Fibroblast of pulmonary artery (primary cell): ENCODE measurements around the gene PRPS2.
A peak's percentile ranks its signal among the peaks of the same experiment; 100 is the strongest.

Experiments
- DNase-seq: peaks from one replicate; pipeline ENCODE4 v3.0.0-alpha.2; 2010; ENCODE audit warnings: low read depth
- H3K4me3 ChIP-seq: replicated peaks from 2 replicates; pipeline ENCODE4 v1.5.1; 2011; ENCODE audit warnings: low read depth, mild to moderate bottlenecking, control low read depth, low read length, moderate library complexity
- TF ChIP-seq, protein P1 (sequence below): IDR thresholded peaks from 2 replicates; pipeline ENCODE4 v1.5.1; 2011; ENCODE audit warnings: mild to moderate bottlenecking, control low read depth, low read length, inconsistent platforms; ENCODE audit errors: missing control alignments

Gene PRPS2

DNA sequence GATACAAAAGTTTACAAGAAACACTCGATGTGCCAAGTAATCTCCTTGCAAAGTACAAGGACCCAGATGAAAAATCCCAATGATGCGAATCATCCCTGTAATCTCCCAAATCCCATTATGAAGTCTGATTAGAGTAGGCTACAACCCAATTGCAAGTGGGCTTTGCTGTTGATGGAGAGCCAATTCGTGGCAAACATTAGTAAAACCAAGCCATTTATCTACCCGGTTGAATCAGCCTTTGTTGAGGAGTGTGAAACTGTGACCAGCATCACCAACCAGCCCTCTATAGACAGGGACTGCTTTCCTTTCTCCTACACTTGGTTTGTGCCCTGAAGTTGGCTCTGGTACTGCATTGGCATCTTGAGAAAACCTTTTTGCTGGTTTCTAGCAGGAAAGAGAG lies 1.2 kb upstream of the PRPS2 start:
- TF ChIP-seq, protein P1, sequence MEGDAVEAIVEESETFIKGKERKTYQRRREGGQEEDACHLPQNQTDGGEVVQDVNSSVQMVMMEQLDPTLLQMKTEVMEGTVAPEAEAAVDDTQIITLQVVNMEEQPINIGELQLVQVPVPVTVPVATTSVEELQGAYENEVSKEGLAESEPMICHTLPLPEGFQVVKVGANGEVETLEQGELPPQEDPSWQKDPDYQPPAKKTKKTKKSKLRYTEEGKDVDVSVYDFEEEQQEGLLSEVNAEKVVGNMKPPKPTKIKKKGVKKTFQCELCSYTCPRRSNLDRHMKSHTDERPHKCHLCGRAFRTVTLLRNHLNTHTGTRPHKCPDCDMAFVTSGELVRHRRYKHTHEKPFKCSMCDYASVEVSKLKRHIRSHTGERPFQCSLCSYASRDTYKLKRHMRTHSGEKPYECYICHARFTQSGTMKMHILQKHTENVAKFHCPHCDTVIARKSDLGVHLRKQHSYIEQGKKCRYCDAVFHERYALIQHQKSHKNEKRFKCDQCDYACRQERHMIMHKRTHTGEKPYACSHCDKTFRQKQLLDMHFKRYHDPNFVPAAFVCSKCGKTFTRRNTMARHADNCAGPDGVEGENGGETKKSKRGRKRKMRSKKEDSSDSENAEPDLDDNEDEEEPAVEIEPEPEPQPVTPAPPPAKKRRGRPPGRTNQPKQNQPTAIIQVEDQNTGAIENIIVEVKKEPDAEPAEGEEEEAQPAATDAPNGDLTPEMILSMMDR, result no peak
- no peak for DNase-seq

GRCh38 chrX:12790885-12791256 lies 341 bp upstream of the PRPS2 start:
- H3K4me3 ChIP-seq, result peak overlapping the region; percentile 66
- no peak for DNase-seq

More for the DNA sequence above, 1.2 kb upstream of the PRPS2 start:
- H3K4me3 ChIP-seq, result no peak overlapping the region

DNA sequence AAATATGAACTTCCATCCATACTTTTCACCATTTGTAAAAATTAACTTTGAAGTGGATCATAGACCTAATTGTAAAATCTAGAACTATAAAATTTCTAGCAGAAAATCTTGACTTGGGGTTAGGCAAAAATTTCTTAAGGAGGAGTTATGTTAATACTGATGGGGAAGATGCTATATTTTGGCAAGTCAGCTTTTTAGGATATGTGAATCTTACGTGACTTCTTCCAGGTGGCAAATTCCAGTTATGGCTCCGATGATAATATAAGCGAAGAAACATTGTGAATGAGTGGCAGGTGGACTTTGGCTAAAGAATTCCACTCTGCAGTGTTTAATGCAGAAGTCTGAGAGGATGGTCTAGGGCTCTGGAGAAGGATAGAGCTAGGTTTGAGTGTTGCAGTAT lies 1.5 kb downstream of the PRPS2 start:
- no peak overlapping the region for H3K4me3 ChIP-seq
- no peak for DNase-seq
- TF ChIP-seq, protein P1, result no peak

More at GRCh38 chrX:12790885-12791256, 341 bp upstream of the PRPS2 start:
- TF ChIP-seq, protein P1, result no peak

DNA sequence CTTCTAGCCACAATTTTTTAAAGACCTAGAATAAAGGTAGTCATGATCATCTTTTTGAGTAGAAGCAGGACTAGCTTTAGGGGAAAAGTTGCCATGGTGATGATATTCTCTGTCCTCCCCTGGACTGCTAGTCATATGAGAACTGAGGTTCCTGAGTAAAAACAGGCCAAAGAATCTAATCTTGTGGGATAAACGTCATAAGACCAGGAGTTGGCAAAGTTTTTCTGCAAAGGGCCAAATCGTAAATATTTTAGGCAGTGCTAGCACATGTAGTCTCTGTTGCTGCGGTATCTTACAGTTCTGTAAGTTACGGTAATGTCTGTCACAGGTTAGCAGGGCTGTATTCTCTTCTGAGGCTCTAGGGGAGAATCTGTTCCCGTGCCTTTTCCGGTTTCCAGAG lies 3.4 kb downstream of the PRPS2 start:
- DNase-seq, result peak; percentile 33
- H3K4me3 ChIP-seq, result no peak overlapping the region
- TF ChIP-seq, protein P1, result no peak

GRCh38 chrX:12798601-12799000 lies 7.4 kb downstream of the PRPS2 start:
- DNase-seq, result no peak
- no peak overlapping the region for H3K4me3 ChIP-seq
- TF ChIP-seq, protein P1, result no peak

- no peak for DNase-seq
- TF ChIP-seq, protein P1, result no peak
These were observed 7.9 kb downstream of the PRPS2 start for GRCh38 chrX:12799118-12799517.

DNA sequence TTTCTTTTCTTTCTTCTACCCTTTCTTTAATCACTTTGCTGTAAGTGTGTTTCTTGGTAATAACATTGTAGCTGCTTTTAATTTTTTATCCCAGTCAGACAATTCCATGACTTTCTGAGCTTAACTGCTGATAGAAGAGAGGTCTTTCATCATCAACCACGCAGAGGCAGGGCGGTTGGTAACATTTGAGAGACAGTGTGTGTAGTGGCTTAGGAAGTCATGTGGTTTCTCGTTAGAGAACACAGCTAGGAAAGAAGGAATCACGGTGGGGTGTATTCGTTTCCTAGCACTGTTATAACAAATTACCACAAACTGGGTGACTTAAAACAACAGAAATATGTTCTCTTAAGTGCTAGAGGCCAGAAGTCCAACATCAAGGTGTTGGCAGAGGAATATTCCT lies 11.5 kb downstream of the PRPS2 start:
- no peak for DNase-seq
- TF ChIP-seq, protein P1, result no peak
- H3K4me3 ChIP-seq, result no peak overlapping the region

More at GRCh38 chrX:12799118-12799517, 7.9 kb downstream of the PRPS2 start:
- H3K4me3 ChIP-seq, result no peak overlapping the region
